ENCODE measurements around the gene ADORA2A. TPM values are rescaled to one million over a fixed set of nuclear protein-coding genes. Genes with fewer than 3 reads are reported as not detected.
A peak's percentile ranks its signal among the peaks of the same experiment; 100 is the strongest.

ADORA2A gene
- total RNA-seq, 1 donor from 2014 or later = 6.4 TPM

- DNase-seq (ENCODE audit: low spot score, unreplicated experiment) = no peak
- no peak overlapping the region for H3K4me3 Mint-ChIP-seq (ENCODE audit: low read depth)
- peak overlapping the region; percentile 50 for H3K27ac Mint-ChIP-seq
- no peaks in the 10 kb centered on the region for H3K4me1 Mint-ChIP-seq (ENCODE audit: low read depth)
- H3K27me3 Mint-ChIP-seq = no peaks in the 10 kb centered on the region
- no peak for TF ChIP-seq CTCF (IDR thresholded peaks at IDR 0.05; ENCODE audit: unreplicated experiment)
- H3K36me3 Mint-ChIP-seq (ENCODE audit: insufficient read depth) = peaks cover 12% of the 10 kb centered on the region
- H3K9me3 Mint-ChIP-seq (ENCODE audit: low read depth) = no peaks in the 10 kb centered on the region
Measured at GRCh38 chr22:24398409-24398808, 29.0 kb upstream of the ADORA2A start.

GRCh38 chr22:24400034-24400725, 27.2 kb upstream of the ADORA2A start:
- H3K4me1 Mint-ChIP-seq (ENCODE audit: low read depth) = no peaks in the 10 kb centered on the region
- no peaks in the 10 kb centered on the region for H3K27me3 Mint-ChIP-seq
- H3K27ac Mint-ChIP-seq = no peak overlapping the region
- DNase-seq (ENCODE audit: low spot score, unreplicated experiment) = no peak
- H3K36me3 Mint-ChIP-seq (ENCODE audit: insufficient read depth) = peaks cover 15% of the 10 kb centered on the region
- H3K9me3 Mint-ChIP-seq (ENCODE audit: low read depth) = no peaks in the 10 kb centered on the region
- H3K4me3 Mint-ChIP-seq (ENCODE audit: low read depth) = no peak overlapping the region
- no peak for TF ChIP-seq CTCF (IDR thresholded peaks at IDR 0.05; ENCODE audit: unreplicated experiment)

- H3K36me3 Mint-ChIP-seq (ENCODE audit: insufficient read depth) = peaks cover 11% of the 10 kb centered on the region
- no peak overlapping the region for H3K27ac Mint-ChIP-seq
- no peak overlapping the region for H3K4me3 Mint-ChIP-seq (ENCODE audit: low read depth)
Measured at GRCh38 chr22:24400726-24401596, 26.4 kb upstream of the ADORA2A start.

GRCh38 chr22:24401931-24402367, 25.4 kb upstream of the ADORA2A start:
- Mint-ChIP-seq H3K4me3 (ENCODE audit: low read depth) (no peak overlapping the region), H3K27ac (no peak overlapping the region), H3K36me3 (ENCODE audit: insufficient read depth) (peaks cover 11% of the 10 kb centered on the region), H3K27me3 (no peaks in the 10 kb centered on the region), H3K4me1 (ENCODE audit: low read depth) (peaks cover 4% of the 10 kb centered on the region), H3K9me3 (ENCODE audit: low read depth) (no peaks in the 10 kb centered on the region)
- no peak for DNase-seq (ENCODE audit: low spot score, unreplicated experiment)
- TF ChIP-seq CTCF (IDR thresholded peaks at IDR 0.05; ENCODE audit: unreplicated experiment) = no peak

More at GRCh38 chr22:24400726-24401596, 26.4 kb upstream of the ADORA2A start:
- H3K4me1 Mint-ChIP-seq (ENCODE audit: low read depth) = no peaks in the 10 kb centered on the region
- H3K27me3 Mint-ChIP-seq = no peaks in the 10 kb centered on the region
- TF ChIP-seq CTCF (IDR thresholded peaks at IDR 0.05; ENCODE audit: unreplicated experiment) = no peak
- DNase-seq (ENCODE audit: low spot score, unreplicated experiment) = no peak
- H3K9me3 Mint-ChIP-seq (ENCODE audit: low read depth) = no peaks in the 10 kb centered on the region

GRCh38 chr22:24402460-24403192, 24.8 kb upstream of the ADORA2A start:
- H3K9me3 Mint-ChIP-seq (ENCODE audit: low read depth) = no peaks in the 10 kb centered on the region
- peaks cover 8% of the 10 kb centered on the region for H3K4me1 Mint-ChIP-seq (ENCODE audit: low read depth)
- no peak for DNase-seq (ENCODE audit: low spot score, unreplicated experiment)
- H3K27ac Mint-ChIP-seq = no peak overlapping the region
- H3K36me3 Mint-ChIP-seq (ENCODE audit: insufficient read depth) = peaks cover 11% of the 10 kb centered on the region
- H3K27me3 Mint-ChIP-seq = no peaks in the 10 kb centered on the region
- H3K4me3 Mint-ChIP-seq (ENCODE audit: low read depth) = no peak overlapping the region
- TF ChIP-seq CTCF (IDR thresholded peaks at IDR 0.05; ENCODE audit: unreplicated experiment) = no peak
